Activated T-cell treated with anti-CD3 and anti-CD28 coated beads, Interleukin-2, amount 50 U/mL, for 4 hours (primary cell): ENCODE measurements around the gene TENM4. TPM values are rescaled to one million over a fixed set of nuclear protein-coding genes. Genes with fewer than 3 reads are reported as not detected.

Source experiments
- ATAC-seq, 2 donors: fragments of 200-7000 bp; cut with Tn5 transposase; one replicate each; pipeline ENCODE4 v1.10.0; 2021
- DNase-seq: peaks from one replicate; pipeline ENCODE4 v3.0.0-alpha.2; 2020
- H3K27me3 Mint-ChIP-seq: one replicate; pipeline ENCODE4 v1.8.0; 2021; ENCODE audit warnings: low read depth, mixed read lengths
- H3K36me3 Mint-ChIP-seq: one replicate; pipeline ENCODE4 v1.8.0; 2022; ENCODE audit warnings: mixed read lengths; ENCODE audit not compliant: insufficient read depth
- H3K4me1 Mint-ChIP-seq: one replicate; pipeline ENCODE4 v1.8.0; 2021; ENCODE audit warnings: low read depth, mixed read lengths
- H3K4me3 Mint-ChIP-seq: one replicate; pipeline ENCODE4 v1.8.0; 2021; ENCODE audit warnings: mild to moderate bottlenecking, moderate library complexity, mixed read lengths
- H3K9me3 Mint-ChIP-seq: one replicate; pipeline ENCODE4 v1.8.0; 2021; ENCODE audit warnings: mixed read lengths
- total RNA-seq, 3 donors: library from RNA; stranded (reverse); gene quantifications; one replicate each; pipeline ENCODE4 v1.2.1, GENCODE V29; 2021

The TENM4 gene
- total RNA-seq, 3 donors from 2014 or later: 0.10 to 0.30 TPM; not detected in 1

DNA sequence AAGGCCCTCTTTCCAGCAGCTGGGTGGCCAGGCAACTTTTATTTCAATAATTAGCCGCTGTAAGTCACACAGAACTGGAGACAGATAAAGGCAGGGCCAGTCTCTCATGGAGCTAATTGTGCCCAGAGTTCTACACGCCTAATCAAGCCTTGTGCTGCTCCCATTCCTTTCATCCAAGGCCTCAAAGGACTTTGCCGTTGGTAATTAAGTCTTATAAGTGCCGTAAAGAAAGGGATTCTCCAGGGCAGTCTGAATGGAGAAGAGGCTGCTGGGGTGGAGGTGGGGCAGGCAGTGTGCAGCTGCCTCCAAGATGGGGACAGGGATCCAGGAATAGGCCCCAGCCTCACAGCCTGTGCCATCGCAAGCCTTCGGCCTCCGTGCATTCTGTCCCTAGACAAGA, 357.9 kb downstream of the TENM4 start:
- no peaks in the 10 kb centered on the region for H3K27me3 Mint-ChIP-seq
- no peaks in the 10 kb centered on the region for H3K36me3 Mint-ChIP-seq
- no peaks in the 10 kb centered on the region for H3K4me1 Mint-ChIP-seq
- no peak overlapping the region for H3K4me3 Mint-ChIP-seq
- no peak for DNase-seq
- no peaks in the 10 kb centered on the region for H3K9me3 Mint-ChIP-seq
- no peak for ATAC-seq

DNA sequence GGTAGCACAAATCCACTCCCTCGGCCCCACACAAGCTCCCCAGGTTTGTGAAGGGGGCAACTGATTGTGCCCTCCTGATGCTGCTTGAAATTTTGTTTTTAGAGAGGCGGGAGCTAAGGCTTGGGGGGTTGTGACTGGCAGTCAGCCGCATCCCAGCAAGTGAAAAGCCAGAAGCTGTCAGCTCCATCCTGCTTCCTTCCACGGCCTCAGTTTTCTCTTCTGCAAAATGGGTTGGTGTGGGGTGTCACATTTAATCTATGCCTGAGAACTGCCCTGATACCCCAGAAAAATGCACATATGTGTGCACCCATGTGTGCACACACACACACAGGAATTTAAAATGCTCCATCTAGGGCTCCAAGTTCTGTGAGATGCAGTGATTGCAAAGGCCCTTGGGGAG, 358.6 kb downstream of the TENM4 start:
- no peaks in the 10 kb centered on the region for H3K27me3 Mint-ChIP-seq

DNA sequence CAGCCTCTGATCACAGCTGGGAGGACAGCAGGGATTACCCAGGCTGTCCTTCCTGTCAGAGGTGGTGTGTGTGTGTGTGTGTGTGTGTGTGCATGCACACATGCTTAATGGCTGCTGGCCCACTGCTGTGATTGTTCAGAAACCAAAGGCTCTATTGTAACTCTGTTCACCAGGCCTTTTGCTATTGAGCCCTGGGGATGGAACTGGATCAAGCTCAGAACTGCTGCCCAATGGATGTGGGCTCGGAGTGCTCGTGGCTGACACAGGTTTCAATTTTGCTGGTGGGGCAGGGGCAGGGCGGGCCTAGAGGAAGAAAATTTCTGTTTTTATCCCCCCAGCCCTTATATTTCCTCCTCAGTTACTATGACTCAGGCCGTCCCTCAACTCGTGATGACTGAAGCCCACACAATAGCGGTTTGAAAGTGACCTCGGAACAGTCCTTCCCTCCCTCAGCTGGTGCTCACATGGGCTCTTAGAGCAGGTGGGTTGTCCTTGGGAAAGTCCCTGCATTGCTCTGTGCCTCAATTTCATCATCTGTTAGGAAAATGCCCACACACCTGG, 359.3 kb downstream of the TENM4 start:
- Mint-ChIP-seq H3K9me3 (no peaks in the 10 kb centered on the region), H3K4me3 (no peak overlapping the region), H3K27me3 (no peaks in the 10 kb centered on the region), H3K4me1 (no peaks in the 10 kb centered on the region), H3K36me3 (no peaks in the 10 kb centered on the region)
- DNase-seq (no peak), ATAC-seq (no peak)

More for the DNA sequence above, 358.6 kb downstream of the TENM4 start:
- Mint-ChIP-seq H3K4me3 (no peak overlapping the region), H3K36me3 (no peaks in the 10 kb centered on the region), H3K4me1 (no peaks in the 10 kb centered on the region), H3K9me3 (no peaks in the 10 kb centered on the region)
- no peak for DNase-seq
- ATAC-seq: no peak

DNA sequence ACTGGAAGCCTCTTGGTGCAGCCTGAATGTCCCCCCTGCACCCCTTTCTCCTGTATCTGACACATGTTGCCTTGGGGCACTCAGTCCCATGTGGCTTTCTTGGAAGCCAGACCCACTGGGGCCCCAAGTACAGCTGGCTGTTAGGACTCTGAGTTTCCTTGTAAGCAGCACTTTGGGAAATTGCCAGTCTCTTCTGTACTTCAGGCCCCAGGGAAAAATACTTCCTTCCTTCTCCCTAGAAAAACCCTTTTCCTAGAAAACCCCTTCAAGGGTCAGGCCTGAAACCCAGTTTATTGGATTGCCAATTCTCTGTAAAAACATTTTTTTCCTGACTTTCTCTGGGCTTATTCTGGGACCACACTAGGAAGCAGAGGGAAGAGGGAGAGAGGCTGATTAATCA, 360.3 kb downstream of the TENM4 start:
- Mint-ChIP-seq H3K27me3 (no peaks in the 10 kb centered on the region), H3K4me3 (no peak overlapping the region), H3K9me3 (no peaks in the 10 kb centered on the region), H3K4me1 (no peaks in the 10 kb centered on the region), H3K36me3 (no peaks in the 10 kb centered on the region)
- DNase-seq (no peak), ATAC-seq (no peak)

DNA sequence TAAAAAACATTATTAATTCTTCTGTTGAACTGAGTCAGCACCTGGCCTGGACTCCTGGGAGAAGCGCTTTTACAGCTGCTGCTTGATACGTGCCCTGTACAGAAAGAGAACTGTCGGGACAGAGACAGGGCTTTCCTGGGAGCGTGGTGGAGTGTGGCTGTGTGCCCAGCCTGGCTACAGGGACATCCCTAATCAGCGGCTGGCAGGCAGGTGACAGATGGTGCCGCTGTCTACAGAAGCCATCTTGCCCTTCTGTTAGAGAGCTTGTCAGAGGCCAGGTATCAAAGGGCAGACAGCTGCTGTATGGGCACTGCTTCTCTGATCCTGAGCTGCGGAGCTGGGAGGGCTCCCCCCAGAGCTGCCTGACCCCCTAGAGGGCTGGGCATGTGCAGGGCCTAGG, 361.8 kb downstream of the TENM4 start:
- DNase-seq (no peak), ATAC-seq (no peak)
- H3K4me1 Mint-ChIP-seq: no peaks in the 10 kb centered on the region
- H3K4me3 Mint-ChIP-seq: no peak overlapping the region
- no peaks in the 10 kb centered on the region for H3K27me3 Mint-ChIP-seq
- no peaks in the 10 kb centered on the region for H3K9me3 Mint-ChIP-seq
- no peaks in the 10 kb centered on the region for H3K36me3 Mint-ChIP-seq

DNA sequence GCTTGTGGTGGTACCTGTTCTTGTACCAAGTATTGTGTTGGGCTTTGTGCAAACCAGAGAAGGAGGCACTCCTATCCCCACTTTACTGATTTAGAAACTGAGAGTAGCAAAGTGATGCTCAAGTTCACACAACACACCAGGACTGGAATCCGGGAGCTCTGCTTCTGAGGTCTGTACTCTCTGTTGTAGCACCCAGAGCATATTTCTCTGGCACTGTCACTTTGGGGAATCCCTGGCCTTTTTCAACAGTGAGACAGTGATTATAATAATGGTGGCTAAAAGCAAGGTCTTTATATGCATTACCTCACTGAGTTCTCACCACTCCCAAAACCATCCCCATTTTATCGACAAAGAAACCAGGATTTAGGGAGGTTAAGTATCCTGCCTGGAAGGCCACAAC, 362.4 kb downstream of the TENM4 start:
- no peaks in the 10 kb centered on the region for H3K27me3 Mint-ChIP-seq
- ATAC-seq (no peak), DNase-seq (no peak)
- no peaks in the 10 kb centered on the region for H3K9me3 Mint-ChIP-seq
- H3K4me3 Mint-ChIP-seq: no peak overlapping the region
- H3K4me1 Mint-ChIP-seq: no peaks in the 10 kb centered on the region
- no peaks in the 10 kb centered on the region for H3K36me3 Mint-ChIP-seq

DNA sequence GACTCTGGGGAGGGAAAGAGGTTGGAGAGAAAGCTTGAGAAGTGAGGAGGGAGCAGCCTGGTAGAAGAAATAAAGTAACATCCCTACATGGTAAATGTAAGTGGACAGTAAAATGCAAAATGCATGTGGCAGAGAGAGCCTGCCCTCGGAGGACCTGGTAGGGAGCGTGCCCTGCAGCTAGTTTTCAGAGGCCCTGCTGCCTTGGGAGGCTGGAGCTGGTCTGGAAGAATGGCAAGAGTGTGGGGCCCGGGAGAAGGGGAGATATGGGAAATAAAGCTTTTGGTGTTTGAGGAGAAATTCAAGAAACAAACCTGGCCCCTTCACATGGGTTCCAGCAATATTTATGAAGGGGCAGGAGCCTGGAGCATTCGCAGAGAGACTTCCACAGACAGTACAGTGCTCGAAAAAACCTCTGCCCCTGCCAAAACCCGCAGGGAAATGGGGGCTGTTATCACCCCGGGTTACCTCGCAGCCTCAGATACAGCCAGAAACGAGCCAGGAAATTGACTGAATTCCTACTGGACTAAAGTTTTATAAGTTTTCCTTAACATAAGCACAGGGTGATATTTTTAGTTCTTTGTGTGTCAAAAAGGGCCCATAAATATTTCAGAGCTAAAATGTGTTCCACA, 363.0 kb downstream of the TENM4 start:
- Mint-ChIP-seq H3K27me3 (no peaks in the 10 kb centered on the region), H3K4me1 (no peaks in the 10 kb centered on the region), H3K9me3 (no peaks in the 10 kb centered on the region), H3K4me3 (no peak overlapping the region), H3K36me3 (no peaks in the 10 kb centered on the region)
- no peak for ATAC-seq
- no peak for DNase-seq

DNA sequence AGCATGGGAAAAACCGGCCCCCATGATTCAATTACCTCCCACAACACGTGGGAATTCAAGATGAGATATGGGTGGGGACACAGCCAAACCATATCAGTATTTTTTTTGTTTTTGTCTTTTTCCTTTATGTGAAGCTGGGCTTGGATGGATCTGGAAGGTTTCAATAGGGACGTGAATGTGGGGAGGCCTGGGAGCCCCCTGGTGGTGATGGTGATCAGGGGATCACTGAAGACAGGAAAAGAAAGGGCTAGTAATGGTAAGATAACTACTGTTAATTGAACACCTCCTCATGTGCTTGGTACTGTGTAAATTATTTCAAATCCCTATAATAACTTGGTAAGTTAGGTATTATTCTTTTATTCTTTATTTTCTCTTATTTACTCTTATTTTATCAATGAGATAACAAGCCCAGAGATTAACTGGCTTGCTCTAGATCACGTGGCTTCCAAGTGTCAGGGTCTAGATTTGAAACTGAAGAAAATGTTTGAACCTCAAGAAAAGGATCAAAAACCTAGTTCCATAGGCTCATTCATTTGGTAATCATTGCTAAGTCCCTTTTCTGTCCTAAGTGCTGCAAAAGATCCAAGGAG, 364.2 kb downstream of the TENM4 start:
- no peaks in the 10 kb centered on the region for H3K9me3 Mint-ChIP-seq
- H3K4me3 Mint-ChIP-seq: no peak overlapping the region
- no peaks in the 10 kb centered on the region for H3K4me1 Mint-ChIP-seq
- DNase-seq (no peak), ATAC-seq (no peak)
- H3K36me3 Mint-ChIP-seq: no peaks in the 10 kb centered on the region
- H3K27me3 Mint-ChIP-seq: no peaks in the 10 kb centered on the region

DNA sequence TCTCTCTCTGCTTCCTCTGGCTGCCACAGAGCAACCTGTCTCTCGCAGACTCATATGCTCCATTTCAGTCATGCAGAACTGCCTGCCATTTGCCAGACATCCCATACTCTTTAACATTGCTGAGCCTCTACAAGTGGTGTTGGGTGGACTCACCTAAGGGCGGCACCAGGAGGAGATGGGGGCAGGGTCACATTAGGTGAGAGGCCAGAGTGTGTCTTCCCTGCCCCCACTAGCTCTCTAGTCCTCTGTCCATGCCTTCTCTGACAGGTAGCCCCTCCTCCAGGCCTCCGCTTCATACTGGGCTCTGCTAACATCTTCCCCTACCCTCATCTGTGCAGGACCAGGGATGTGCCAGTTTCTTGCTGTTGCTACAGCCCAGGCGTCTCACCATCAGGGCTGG, 366.3 kb downstream of the TENM4 start:
- no peaks in the 10 kb centered on the region for H3K4me1 Mint-ChIP-seq
- H3K4me3 Mint-ChIP-seq: no peak overlapping the region
- no peaks in the 10 kb centered on the region for H3K27me3 Mint-ChIP-seq
- no peaks in the 10 kb centered on the region for H3K9me3 Mint-ChIP-seq
- no peak for ATAC-seq
- H3K36me3 Mint-ChIP-seq: no peaks in the 10 kb centered on the region
- DNase-seq: no peak

DNA sequence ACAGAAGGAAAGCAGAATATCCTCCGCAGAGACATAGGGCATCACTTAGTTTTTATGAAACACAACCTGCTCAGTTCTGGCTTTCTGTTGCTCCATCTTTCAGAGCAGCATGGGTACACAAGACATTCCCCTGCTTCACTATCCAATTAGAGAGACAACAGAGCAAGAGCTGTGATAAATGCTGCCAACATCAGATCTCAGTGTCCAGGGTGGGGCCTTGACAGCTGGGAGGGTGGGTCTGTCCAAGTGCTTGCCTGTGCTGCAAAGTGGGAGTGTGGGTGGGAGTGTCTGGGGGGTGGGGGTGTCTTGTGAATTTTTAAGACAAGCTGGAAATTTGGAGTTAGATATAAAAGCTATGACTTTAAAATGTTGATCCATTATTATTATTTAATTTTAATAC, 369.6 kb downstream of the TENM4 start:
- Mint-ChIP-seq H3K27me3 (no peaks in the 10 kb centered on the region), H3K9me3 (no peaks in the 10 kb centered on the region), H3K4me1 (no peaks in the 10 kb centered on the region), H3K36me3 (no peaks in the 10 kb centered on the region), H3K4me3 (no peak overlapping the region)
- no peak for ATAC-seq
- DNase-seq: no peak

DNA sequence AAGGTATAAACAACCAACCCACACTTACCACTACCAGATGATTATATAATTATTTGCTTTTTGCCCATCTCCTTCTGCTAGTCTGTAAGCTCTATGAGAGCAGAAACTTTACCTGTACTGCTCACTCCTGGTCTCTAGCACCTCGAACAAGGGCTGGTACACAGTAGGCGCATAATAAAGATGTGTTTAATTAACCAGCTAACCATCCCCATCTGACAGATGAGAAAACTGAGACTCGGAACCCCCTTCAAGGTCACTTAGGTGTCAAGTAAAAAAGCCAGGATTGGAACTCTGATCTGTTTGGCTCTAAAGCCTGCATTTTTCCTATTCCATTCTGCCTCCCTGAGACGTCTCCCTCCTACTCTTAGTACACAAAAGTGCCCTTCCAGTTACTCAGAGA, 370.3 kb downstream of the TENM4 start:
- DNase-seq (no peak), ATAC-seq (no peak)
- no peaks in the 10 kb centered on the region for H3K9me3 Mint-ChIP-seq
- H3K4me3 Mint-ChIP-seq: no peak overlapping the region
- no peaks in the 10 kb centered on the region for H3K36me3 Mint-ChIP-seq
- no peaks in the 10 kb centered on the region for H3K4me1 Mint-ChIP-seq
- no peaks in the 10 kb centered on the region for H3K27me3 Mint-ChIP-seq

DNA sequence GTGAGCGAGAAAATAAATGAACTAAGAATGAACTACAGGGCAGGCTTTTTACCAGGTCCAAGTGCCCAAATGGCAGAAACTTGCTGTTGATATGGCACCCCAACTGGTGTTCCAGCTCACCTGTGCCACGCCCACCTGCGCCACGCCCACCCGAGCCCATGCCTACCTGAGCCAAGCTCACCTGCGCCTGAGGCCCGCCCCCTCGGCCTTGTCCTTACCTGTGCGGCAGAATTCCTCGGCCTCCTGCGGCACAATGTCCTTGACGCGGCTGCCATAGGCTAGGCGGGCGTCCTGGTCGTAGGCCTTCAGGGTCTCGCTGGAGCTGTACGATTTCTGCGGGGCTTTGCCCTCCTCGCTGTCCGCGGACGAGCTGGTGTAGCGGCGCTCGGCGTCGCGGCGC, 371.3 kb downstream of the TENM4 start:
- no peaks in the 10 kb centered on the region for H3K4me1 Mint-ChIP-seq
- ATAC-seq: no peak
- H3K36me3 Mint-ChIP-seq: no peaks in the 10 kb centered on the region
- H3K27me3 Mint-ChIP-seq: no peaks in the 10 kb centered on the region
- no peak overlapping the region for H3K4me3 Mint-ChIP-seq
- no peak for DNase-seq
- no peaks in the 10 kb centered on the region for H3K9me3 Mint-ChIP-seq

DNA sequence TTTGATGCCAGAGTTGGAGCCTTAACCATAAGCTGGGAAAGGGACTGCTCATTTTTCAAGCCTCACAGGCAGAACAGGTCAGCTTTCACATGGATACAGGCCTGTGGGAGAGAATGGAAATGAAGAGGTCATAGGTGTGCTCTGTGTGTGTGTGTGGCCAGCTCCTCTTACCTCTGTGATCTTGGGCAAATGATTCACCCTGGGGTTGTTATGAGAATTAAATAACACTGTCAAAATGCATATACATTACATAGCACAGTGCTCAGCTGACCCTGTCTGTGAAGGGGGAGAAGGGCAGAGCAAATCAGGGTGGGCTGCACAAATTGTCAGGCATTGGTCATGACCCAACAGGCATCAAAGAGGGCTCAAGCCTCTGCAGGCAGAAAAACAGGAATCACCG, 372.5 kb downstream of the TENM4 start:
- Mint-ChIP-seq H3K36me3 (no peaks in the 10 kb centered on the region), H3K4me3 (no peak overlapping the region), H3K27me3 (no peaks in the 10 kb centered on the region), H3K4me1 (no peaks in the 10 kb centered on the region), H3K9me3 (no peaks in the 10 kb centered on the region)
- no peak for DNase-seq
- no peak for ATAC-seq

DNA sequence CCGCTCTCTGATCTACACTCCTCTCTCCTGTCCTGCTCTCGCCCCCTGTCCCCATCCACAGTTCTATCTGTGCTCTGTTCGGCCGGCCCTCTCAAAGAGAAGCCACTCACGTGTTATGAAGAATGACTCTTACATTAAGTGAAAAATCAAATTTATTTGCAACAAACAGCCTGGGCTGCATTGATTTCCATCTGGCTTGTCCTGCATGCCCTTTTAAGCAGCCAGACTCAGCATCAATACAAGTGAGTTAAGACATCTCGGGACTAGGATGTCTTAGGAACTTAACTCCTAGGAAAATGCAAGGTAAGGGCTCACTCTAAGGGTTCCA, 373.5 kb downstream of the TENM4 start:
- Mint-ChIP-seq H3K4me1 (no peaks in the 10 kb centered on the region), H3K36me3 (no peaks in the 10 kb centered on the region), H3K4me3 (no peak overlapping the region), H3K27me3 (no peaks in the 10 kb centered on the region), H3K9me3 (no peaks in the 10 kb centered on the region)
- ATAC-seq (no peak), DNase-seq (no peak)

DNA sequence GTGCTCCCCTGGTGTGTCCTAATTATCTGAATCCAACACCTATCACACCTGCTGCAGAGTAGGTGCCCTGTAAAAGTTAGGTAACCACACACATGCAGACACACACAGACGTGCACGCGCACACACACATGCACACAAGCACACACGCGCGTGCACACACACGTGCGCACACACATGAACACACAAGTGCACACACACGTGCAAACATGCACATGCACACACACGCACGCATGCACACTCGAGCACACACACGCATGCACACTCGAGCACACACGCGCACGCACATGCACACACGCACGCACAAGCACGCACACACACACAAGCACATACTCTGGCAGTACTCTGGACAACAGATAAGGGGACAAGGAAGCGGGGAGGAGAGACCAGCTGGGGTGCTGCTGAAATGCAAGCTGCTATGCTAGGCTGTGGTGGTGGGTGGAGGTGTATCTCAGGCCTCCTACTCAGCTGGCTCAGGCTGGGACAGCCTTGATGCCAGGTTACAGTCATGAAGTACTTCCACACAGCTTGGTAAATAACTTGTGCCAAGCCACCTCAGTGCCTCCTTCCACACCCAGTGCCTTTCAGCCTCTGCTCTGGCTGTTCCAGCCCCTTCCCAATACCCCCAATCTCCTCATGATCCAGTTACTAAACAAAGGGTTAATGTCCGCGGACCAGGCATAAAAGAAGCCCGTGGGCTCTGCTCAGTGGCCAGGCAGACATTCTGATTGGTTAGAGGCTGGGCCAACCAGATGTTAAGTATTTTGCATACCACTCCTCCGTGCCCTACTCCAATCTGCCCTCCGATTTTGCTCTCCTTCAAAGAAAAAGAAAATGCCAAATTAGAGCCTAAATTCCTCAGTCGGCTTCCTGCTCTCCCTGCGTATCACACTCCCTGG, 374.1 kb downstream of the TENM4 start:
- Mint-ChIP-seq H3K36me3 (no peaks in the 10 kb centered on the region), H3K4me3 (no peak overlapping the region), H3K27me3 (no peaks in the 10 kb centered on the region), H3K9me3 (no peaks in the 10 kb centered on the region), H3K4me1 (no peaks in the 10 kb centered on the region)
- no peak for ATAC-seq
- no peak for DNase-seq
